GM19025 (cell line): ENCODE results near the gene APBA1.
"Not testable (repeated sequence)": the region's sequence is repeated elsewhere in the genome, so short reads cannot be mapped to it uniquely, and the experiment has no call there.

ENCODE experiments used
- ATAC-seq: cut with Tn5 transposase; IDR thresholded peaks from one replicate; pipeline ENCODE4 v1.9.1; 2021; ENCODE audit warnings: mild to moderate bottlenecking, low read depth, moderate library complexity; ENCODE audit not compliant: unreplicated experiment

The APBA1 gene

DNA sequence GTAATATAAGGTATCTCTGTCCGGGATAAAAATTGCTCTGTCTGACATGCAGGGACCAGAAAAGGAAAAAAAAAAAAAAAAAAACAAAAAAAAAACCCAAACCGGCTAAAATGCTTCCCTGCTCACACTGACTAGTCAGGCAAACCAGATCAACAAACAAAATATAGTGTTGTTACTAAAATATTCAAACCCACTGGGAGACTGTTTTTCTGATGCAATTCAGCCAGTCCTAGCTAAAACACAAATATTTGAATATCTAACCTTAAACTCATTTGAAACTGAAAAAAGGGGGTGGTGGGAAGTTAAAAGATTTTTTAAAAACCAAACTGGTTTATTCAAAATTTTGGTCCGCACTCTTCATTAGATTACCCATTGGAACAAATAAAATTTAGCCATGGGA lies 61.0 kb downstream of the APBA1 start:
- ATAC-seq = no peak

DNA sequence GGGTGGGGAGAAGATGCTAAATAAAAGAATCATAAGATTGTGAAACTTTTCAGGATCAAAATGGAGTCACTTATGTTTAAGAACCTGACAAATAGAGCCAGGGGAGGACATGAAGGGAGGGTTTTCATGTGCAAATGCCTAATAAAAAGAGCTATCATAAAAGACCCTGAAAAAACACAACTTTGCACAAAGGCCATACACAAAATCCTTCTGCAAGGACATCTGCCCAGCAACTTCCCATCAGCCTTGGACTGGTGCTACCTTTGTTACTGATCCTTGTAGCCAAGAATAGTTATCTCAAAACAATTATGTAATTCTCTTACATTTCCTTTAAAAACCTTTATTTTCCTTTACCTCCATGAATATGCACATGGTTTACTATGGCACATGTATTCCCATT lies 63.0 kb downstream of the APBA1 start:
- ATAC-seq = no peak

DNA sequence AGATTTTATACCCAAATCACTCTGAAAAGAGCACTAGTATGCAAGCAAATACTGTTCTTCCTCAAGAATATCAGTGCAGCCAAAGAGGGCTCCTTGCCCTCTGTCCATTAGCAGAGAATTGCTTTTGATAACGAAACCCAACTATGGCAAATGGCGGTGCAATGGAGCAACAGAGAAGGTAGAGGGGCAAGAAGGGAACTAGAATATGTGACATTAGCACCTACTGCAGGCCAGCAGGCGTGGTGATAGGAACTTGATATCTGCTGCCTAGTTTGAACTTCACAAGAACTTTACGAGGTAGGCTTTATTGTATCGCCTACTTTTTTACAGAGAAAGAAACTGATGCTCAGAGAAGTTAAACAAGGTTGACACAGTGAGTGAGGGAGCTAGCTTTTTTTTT lies 66.1 kb downstream of the APBA1 start:
- ATAC-seq = no peak

DNA sequence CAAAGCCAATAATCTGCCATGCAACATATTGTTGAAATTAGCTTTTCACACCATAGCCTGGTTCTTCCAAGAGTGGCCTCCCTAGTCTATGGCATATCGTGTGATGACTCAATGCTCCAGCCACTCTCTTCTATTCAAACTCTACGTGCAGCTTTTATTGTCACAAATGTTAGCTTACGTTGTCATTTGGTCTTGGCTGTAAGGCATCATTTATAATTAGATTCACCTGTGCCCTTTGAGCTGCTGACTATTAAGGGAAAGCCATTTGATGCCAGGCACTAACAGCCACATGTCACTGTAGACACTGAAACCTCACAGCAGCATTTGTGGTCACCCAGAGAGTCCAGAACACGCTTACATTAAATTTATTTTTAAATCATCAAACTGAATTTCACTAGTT lies 66.8 kb downstream of the APBA1 start:
- no peak for ATAC-seq

DNA sequence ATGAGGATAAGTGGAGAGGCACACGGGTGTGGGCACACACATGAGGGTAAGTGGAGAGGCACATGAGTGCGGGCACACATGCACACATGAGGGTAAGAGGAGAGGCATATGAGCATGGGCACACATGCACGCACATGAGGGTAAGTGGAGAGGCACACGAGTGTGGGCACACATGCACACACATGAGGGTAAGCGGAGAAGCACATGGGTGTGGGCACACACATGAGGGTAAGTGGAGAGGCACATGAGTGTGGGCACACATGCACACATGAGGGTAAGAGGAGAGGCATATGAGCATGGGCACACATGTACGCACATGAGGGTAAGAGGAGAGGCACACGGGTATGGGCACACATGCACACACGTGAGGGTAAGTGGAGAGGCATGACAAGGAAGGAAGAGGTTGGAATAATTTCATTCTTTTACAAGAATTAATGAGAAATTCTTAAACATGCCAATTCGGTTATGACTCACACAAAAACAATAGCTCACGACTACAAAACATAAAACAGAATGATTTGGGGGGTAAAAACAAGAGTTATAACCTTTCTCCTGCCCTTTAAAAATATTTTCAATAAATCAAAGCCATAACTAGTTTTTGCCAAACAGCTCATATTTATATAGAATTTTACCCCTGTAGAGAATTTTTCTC lies 67.5 kb downstream of the APBA1 start:
- no peak for ATAC-seq

DNA sequence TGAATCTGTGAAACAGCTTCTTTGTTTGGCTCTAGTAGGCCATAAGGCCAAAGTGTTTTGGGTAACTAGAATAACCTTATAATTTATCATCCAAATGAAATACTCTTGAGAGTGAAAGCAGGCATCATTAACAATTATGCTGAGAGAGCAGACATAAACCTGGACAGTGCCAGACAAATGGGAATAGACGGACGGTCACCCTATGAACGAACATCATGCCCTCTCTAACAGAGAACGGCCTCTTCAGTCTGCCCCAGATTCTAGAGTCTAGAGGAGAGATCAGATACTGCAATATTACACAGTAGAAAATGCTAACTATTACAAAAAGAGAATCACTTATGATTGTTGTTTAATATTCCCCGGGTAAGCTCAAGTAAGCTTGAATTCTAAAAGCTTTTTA lies 68.5 kb downstream of the APBA1 start:
- no peak for ATAC-seq

DNA sequence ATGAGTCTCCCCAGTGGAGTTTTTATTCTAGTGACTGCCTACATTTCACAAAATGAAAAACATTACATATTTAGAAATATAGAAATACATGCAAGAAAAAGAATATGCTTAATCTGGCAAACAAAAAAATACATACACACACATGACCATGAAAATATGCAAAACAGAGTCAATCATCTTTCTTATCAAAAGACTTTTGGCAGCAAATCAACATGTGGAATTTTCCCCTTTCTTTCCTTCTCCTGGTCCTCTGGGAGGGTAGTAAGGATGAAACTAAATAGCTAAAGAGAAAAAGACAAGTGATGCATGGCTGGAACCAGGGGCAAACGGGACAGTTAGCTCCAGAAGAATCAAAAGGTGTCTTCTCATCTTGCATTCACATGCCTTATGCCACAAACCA lies 69.4 kb downstream of the APBA1 start:
- ATAC-seq = no peak

DNA sequence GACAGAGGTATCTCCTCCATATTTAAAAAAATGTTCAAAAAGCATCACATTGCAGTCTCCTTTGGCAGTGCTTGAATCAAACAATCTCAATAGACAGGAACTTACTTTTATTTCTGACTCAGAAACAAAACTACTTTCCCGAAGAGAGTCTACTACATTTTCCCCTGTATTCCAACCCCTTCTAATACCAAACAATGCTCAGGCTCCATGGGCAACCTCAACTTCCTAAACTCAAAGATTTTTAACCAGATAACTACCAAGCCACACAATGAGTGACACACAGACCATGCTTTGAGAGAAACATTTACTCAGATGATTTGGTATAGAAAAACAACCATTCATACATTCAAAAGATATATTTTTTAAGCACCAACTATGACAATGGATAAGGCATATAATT lies 70.5 kb downstream of the APBA1 start:
- ATAC-seq = no peak

DNA sequence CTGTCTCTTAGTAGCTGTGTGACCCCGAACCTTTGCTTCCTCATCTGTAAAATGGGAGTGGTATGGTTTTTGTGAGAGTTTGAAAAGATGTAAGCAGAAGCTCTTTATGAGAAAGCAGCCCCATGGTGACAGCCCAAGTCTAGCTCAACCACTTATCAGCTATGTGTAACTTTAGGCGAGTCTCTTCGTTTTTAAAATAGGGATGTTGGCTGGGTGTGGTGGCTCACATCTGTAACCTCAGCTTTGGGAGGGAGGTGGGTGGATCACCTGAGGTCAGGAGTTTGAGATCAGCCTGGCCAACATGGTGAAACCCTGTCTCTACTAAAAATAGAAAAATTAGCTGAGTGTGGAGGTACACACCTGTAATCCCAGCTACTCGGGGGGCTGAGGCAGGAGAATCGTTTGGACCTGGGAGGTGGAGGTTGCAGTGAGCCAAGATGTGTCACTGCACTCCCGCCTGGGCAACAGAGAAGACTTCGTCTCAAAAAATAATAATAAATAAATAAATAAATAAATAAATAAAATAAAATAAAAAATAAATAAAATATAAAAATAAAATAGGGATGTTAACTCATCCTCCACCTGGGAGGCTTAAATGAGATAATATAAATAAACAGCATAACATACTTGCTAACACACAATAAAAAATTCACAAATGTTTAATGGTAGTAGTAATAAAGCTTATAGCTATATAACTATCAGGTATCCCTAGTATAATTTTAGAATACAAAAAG lies 71.7 kb downstream of the APBA1 start:
- no peak for ATAC-seq

DNA sequence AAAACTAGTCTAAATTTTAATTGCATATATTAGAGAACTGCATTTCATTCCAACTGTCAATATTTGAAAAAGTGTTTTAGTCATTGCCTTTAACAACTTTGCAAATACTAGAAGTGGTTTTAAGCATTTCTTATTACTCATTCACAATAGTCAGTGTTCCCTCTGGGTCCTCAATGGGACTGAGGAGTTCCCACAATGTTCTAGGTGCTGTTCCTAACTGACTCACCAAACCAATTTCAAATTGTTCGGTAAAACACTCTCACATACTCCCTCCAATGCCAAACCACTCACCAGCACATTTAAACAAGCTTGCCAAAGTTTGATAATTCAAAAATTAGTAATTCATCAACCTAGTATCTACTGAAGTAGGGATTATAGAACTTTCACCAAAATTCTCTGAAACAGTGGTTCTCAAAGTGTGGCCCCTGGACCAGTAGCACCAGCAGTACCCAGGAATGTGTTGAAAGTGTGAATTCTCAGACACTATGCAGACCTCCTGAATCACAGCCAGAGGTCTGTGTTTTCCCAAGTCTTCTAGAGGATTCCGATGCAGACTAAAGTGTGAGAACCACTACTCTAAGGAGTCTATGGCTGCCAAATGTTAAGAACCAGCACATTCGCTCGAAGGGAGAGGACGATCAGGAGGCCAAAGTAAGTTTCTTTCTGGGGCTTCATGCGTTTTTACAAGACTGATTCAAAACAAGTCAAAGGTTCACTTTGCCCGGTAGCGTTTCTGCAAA lies 72.8 kb downstream of the APBA1 start:
- no peak for ATAC-seq

DNA sequence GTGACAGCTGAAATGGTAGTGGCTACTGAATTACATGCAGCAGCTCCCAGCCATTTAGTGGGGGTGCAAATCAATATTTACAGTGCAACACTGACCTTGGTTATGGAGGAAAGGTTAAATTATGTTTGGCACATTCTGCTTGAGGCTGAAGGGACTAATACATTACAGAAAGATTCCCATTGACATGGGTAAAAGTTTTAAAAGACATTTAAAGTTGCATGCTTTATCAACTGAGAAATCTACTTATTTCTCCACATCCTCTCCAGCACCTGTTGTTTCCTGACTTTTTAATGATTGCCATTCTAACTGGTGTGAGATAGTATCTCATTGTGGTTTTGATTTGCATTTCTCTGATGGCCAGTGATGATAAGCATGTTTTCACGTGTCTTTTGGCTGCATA lies 75.3 kb downstream of the APBA1 start:
- not testable (repeated sequence) for ATAC-seq

DNA sequence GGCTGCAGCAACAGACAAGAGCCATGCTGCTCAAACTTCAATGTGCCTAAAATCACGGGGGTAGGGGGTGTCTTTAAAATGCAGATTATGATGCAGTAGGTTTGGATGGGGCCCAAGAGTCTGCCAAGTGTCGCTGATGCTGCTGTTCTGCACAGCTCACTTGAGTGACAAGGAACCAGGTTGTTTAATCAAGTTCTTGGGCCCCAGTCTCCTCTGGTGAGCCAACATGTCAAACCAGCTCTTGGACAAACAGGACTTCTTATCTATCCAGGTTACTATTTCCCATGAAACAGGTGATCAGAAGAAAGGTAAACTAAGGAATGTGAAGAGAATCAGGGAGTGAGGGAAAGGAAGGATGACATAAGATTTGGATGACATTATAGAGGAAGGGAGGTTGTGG lies 78.0 kb downstream of the APBA1 start:
- ATAC-seq = no peak

DNA sequence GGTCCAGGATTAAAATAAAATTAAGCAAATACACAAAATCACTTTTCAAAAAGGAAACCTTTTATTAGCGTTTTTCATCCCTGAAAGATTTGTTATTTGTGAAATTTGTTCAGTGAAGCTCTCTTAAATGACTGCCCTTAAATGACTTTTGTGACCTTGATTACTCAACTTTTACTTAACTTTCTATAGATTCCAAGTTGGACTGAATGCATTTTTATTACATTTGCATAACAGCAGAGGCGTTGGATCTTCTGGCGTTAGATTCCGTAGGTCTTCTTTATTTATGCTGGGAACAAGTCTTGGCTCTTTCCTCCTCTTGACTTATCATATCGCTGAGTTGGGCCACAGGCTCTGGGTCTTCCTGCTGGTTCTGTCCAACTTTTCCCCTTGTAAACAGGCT lies 78.4 kb downstream of the APBA1 start:
- no peak for ATAC-seq

DNA sequence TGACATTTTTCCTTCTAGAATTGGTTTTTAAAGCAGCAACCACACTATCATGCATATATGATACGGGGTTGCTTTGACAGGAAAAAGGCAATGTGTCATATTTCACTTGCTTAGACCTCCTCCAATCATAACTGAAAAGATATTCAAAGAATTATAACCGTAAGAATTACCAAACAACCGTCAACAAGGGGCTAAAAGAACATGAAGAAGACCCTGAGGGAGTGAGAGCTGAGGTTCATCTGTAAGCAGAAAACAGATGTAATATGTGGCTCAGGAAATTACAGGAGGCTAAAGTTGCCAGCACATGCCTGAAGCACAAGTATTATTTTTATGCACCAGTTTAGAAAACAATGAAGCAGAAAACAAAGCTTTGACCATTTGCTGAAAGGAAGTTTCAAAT lies 78.9 kb downstream of the APBA1 start:
- ATAC-seq = no peak

DNA sequence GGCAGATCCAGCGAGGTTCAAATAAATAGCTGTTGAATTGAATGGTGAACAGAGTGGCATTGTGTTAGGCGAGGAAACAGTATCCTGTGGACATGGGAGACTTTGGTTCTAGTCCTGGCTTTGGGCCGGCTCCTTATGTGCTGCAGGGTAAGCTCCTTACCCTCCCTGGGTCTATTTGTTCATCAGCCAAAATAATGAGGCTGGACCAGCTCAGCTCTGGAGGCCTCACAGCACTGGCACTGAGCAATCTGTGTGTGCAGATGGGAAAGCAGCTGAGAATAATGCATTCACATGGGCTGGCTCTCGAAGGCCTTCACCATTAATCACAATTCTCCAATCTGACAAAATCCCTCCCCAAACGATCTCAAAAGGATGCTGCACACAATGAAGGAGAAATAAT lies 81.9 kb downstream of the APBA1 start:
- no peak for ATAC-seq

DNA sequence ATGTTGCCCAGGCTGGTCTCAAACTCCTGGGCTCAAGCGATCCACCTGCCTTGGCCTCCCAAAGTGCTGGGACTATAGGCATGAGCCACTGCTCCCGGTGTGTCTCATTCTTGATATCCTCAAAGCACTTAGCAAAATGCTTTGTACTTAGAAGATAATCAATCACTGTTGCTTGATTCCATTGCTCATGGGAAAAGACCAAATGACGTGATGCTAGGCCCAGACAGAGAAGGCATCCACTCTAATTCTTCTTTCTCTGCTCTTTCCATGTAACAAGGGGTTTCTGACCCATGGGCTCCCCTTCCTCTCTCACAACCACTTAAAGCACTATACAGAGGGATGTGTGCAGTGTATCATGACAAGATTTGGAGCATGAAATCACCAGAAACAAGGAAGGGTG lies 83.0 kb downstream of the APBA1 start:
- ATAC-seq = no peak

DNA sequence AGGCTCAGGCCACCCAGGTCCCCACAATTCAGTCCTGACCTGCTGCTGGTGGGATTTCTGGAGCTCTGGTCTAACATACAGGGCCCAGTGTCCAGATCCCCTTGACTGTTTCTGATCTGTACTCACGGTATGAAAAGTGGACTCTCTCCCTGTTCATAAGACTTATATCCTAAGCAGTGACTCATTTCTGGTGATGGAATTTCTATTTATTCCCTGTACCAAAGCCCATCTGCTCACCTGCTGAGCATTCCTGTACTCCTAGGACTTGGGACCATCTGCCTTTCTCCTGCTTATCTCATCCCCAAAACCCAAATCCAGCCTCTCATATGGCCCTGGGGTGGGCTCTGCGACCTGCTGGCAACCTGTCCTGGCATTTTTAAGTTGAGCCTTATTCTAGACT lies 86.6 kb downstream of the APBA1 start:
- no peak for ATAC-seq

DNA sequence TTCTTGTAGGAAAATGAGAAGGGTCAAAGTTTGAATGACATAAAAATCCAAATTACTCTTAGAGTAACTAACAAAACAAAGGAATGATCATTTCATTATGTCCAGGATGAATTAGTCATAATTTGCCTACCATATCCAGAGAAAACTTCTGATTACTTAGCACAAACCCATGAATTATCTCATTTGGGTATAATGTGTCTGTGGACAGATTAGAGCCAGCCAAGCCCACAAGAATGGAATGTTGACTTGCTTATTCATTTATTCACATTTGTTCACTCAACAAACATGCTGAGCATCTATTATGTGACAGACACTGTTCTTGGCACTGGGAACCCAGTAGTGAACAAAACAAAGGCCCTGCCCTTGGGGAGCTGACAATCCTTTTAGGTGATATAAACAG lies 87.4 kb downstream of the APBA1 start:
- no peak for ATAC-seq

DNA sequence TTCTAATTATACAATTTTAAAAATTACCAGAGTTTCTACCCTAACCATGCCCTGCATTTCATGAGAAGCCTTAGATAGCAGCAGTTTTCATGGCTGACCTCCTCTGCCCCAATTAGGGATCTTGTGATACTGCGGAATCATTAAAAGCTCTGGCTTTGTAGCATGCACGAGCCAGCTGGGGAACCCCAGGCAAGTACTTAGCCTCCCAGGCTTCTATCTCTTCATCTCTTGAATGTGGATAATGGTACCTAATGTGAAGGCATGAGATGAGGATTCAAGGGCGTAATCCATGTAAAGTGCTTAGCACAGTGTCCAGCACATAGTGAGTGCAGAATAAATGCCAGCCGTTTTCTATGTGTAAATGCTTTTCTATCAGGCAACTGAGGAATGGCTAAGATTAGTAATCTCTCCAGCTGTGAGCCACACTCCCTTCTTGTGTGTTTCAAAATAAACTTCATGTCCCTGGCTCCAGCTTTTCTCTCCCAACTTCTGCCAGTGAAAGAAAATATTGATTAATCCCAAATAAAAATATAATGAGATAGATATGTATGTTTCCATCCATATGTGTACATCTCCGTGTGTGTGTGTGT lies 88.4 kb downstream of the APBA1 start:
- no peak for ATAC-seq

DNA sequence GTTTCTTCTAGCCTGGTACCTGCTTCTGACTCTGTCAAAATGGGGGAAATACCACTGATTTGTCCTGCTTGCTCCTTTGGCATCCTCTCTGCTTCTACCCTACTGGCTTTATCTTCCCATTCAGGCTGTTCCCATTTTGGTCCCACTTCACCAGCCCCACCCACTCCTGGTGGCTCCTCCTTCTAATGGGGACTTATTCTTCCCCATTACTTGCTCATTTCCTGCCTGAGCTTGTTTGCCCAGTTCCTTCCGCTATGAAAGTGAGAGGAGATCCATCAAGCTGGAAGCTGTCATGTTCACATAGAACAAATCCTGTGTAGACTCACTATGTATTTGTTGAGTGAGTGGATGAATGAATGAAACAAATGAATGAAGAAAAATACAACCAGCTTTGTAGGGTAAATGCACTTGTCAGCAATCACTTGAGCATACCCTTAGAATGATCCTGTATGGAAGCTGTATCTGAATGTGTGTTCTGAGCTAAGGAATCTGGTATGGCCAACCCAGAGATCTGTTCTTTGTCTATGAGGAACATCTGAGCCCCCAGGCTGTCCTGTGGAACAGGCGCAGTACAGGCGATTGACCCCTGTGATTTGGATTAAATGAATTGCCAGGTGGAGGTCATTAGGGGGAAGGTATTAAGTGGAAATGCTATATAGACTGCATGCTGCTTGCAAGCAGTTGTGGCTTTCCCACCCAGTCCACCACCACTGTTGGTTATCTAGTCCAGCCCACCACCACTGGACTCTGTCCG lies 89.5 kb downstream of the APBA1 start:
- no peak for ATAC-seq

DNA sequence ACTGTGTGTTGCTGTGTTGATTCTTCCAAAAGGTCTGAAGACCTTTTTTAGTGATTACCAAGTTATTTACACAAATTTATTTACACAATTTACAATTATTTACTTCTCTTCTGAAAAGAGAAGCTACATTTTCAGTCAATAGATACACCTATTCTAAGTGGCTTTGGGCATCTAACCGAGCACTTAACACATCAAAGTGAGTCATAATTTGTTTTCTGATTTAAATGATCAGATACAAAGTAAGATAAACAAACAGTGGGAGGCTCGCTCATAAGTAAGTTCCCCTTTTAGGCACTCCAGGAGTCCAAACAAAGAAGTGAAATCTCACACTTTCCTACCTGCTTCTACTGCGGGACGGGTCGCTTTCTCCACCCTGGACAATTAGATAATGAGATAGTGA lies 90.2 kb downstream of the APBA1 start:
- no peak for ATAC-seq
